Endometrial microvascular endothelial cells (primary cell): ENCODE data around the gene AZGP1. TPM values are rescaled to one million over a fixed set of nuclear protein-coding genes. Genes with fewer than 3 reads are reported as not detected.

Experiments
- in situ Hi-C: cut with HindIII; loops from 2 replicates; pipeline ENCODE4 v1.10.0; 2017; ENCODE audit warnings: low sequenced_read_pairs, low pct_unique_long_range_greater_than_20kb; ENCODE audit errors: inconsistent ontology term
- total RNA-seq: library from RNA; depleted of rRNA; stranded (reverse); fragments of >200 nt; gene quantifications from one replicate; pipeline ENCODE4 v1.2.3, GENCODE V29; 2015; ENCODE audit errors: inconsistent ontology term

AZGP1 gene
- total RNA-seq, 1 donor from 2014 or later, result not detected

- in situ Hi-C loops, result no loop called here
These were observed 52.6 kb downstream of the AZGP1 start for GRCh38 chr7:99923200-99923599.

GRCh38 chr7:99920149-99920548 is 55.7 kb downstream of the AZGP1 start:
- in situ Hi-C loops, result no loop called here

- in situ Hi-C loops, result no loop called here
These were observed 56.1 kb downstream of the AZGP1 start for GRCh38 chr7:99919814-99920112.

- in situ Hi-C loops, result no loop called here
These were observed 56.6 kb downstream of the AZGP1 start, which contains the start of gene TRIM4 for GRCh38 chr7:99918959-99919813. Gene TRIM4, minus strand, starts transcription at chr7:99919530. Its CDS starts 129 bp downstream, at chr7:99919401.

Other genes with a start within 250 kb of the AZGP1 start
- gene CYP3A7, start 240.8 kb downstream of the AZGP1 start, total RNA-seq, result not detected
- gene CYP3A4, start 191.8 kb downstream of the AZGP1 start, total RNA-seq, result not detected
- gene CYP3A43, start 148.0 kb downstream of the AZGP1 start, total RNA-seq, result not detected
- not detected for gene OR2AE1, start 99.0 kb downstream of the AZGP1 start, total RNA-seq
- gene TRIM4, start 56.5 kb downstream of the AZGP1 start, total RNA-seq, result 25.3 TPM
- 2.0 TPM for gene GJC3, start 46.4 kb downstream of the AZGP1 start, total RNA-seq
- 13.8 TPM for gene ZKSCAN1, start 39.6 kb upstream of the AZGP1 start, total RNA-seq
- 6.0 TPM for gene ZSCAN21, start 73.7 kb upstream of the AZGP1 start, total RNA-seq
- 14.9 TPM for gene ZNF3, start 105.7 kb upstream of the AZGP1 start, total RNA-seq
- 158 TPM for gene COPS6, start 112.9 kb upstream of the AZGP1 start, total RNA-seq
- 168 TPM for gene MCM7, start 125.4 kb upstream of the AZGP1 start, total RNA-seq
- 54.1 TPM for gene AP4M1, start 125.6 kb upstream of the AZGP1 start, total RNA-seq
- gene TAF6, start 143.3 kb upstream of the AZGP1 start, total RNA-seq, result 101 TPM
- 28.3 TPM for gene CNPY4, start 143.6 kb upstream of the AZGP1 start, total RNA-seq
- 5.1 TPM for gene MBLAC1, start 150.9 kb upstream of the AZGP1 start, total RNA-seq
- 170 TPM for gene LAMTOR4, start 172.9 kb upstream of the AZGP1 start, total RNA-seq
- gene TRAPPC14, start 182.7 kb upstream of the AZGP1 start, total RNA-seq, result 8.5 TPM
- gene GAL3ST4, start 192.6 kb upstream of the AZGP1 start, total RNA-seq, result 4.2 TPM
- gene GPC2, start 201.3 kb upstream of the AZGP1 start, total RNA-seq, result 0.09 TPM
- gene STAG3, start 201.9 kb upstream of the AZGP1 start, total RNA-seq, result not detected
- gene PVRIG, start 243.9 kb upstream of the AZGP1 start, total RNA-seq, result not detected